CD4-positive, alpha-beta T cell treated with Interleukin-6 for 4 hours (primary cell): ENCODE data around the gene SMIM24.

Experiments used
- DNase-seq: peaks from one replicate; pipeline ENCODE4 v3.0.0-alpha.2; 2020; ENCODE audit warnings: mixed read lengths

Gene SMIM24

DNA sequence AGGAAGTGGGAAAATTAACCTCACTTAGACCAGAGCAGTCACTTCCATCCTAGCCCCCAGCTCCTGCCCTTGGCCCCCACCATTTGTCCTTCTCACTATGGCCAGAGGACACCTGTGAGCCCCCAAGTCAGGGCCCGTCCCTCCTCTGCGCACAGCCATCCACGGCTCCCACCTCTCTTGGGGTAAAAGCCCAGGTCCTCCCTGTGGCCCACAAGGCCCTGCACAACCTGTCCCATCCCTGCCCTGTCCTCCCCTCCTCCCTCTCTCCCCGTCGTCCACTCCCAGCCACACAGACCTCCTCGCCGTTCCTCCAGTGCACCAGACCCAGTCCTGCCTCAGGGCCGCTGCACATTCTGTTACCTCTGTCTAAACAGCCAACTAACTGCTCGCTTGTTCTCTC lies 53.9 kb downstream of the SMIM24 start:
- DNase-seq: no peak
